ENCODE data around the gene SLC25A22. TPM values are rescaled to one million over a fixed set of nuclear protein-coding genes. Genes with fewer than 3 reads are reported as not detected.

Gene SLC25A22
- total RNA-seq, 2 donors from 2014 or later, result 10.7 to 16.9 TPM

GRCh38 chr11:742571-743201, 55.4 kb downstream of the SLC25A22 start:
- peaks cover 4 to 9% of the 10 kb centered on the region in 2 donors for H3K4me1 ChIP-seq (ENCODE audit: control insufficient read depth in 1 of 2, low read depth in 2 of 2)
- H3K27me3 ChIP-seq (replicated peaks; ENCODE audit: insufficient read depth), result no peaks in the 10 kb centered on the region
- no peaks in the 10 kb centered on the region for H3K36me3 ChIP-seq
- no peak overlapping the region for H3K27ac ChIP-seq
- TF ChIP-seq CTCF (IDR thresholded peaks at IDR 0.05), result no peak
- no peaks in the 10 kb centered on the region for H3K9me3 ChIP-seq
- DNase-seq (ENCODE audit: low spot score) (no peak), ATAC-seq (ENCODE audit: insufficient number of reproducible peaks, low FRiP score, low read depth) (no peak)
- H3K4me3 ChIP-seq, result no peak overlapping the region

GRCh38 chr11:742156-742546, 55.9 kb downstream of the SLC25A22 start:
- no peak overlapping the region for H3K27ac ChIP-seq
- no peak for ATAC-seq (ENCODE audit: insufficient number of reproducible peaks, low FRiP score, low read depth)
- TF ChIP-seq CTCF (IDR thresholded peaks at IDR 0.05), result no peak
- no peaks in the 10 kb centered on the region for H3K27me3 ChIP-seq (replicated peaks; ENCODE audit: insufficient read depth)
- H3K9me3 ChIP-seq, result no peaks in the 10 kb centered on the region
- no peaks in the 10 kb centered on the region for H3K36me3 ChIP-seq
- no peak overlapping the region for H3K4me3 ChIP-seq
- DNase-seq (ENCODE audit: low spot score), result no peak
- peaks cover 4 to 8% of the 10 kb centered on the region in 2 donors for H3K4me1 ChIP-seq (ENCODE audit: control insufficient read depth in 1 of 2, low read depth in 2 of 2)

Other genes with a start within 250 kb of the SLC25A22 start
- 1 to 10 TPM; 1.1 to 2.7 TPM for gene LMNTD2, start 237.5 kb downstream of the SLC25A22 start, total RNA-seq
- gene RASSF7, start 237.3 kb downstream of the SLC25A22 start, total RNA-seq, result 10 to 100 TPM in 1 of 2 donors, 1 to 10 TPM in 1; 7.3 to 20.6 TPM
- 10 to 100 TPM; 31.3 to 39.6 TPM for gene PHRF1, start 221.8 kb downstream of the SLC25A22 start, total RNA-seq
- 10 to 100 TPM; 33.8 to 45.4 TPM for gene IRF7, start 182.3 kb downstream of the SLC25A22 start, total RNA-seq
- not detected for gene CDHR5, start 173.3 kb downstream of the SLC25A22 start, total RNA-seq
- gene SCT, start 171.1 kb downstream of the SLC25A22 start, total RNA-seq, result not detected
- under 1 TPM in 1 of 2 donors, not detected in 1; 0.27 TPM for gene DRD4, start 161.0 kb downstream of the SLC25A22 start, total RNA-seq
- 10 to 100 TPM; 22.1 to 67.0 TPM for gene DEAF1, start 103.1 kb downstream of the SLC25A22 start, total RNA-seq
- gene TMEM80, start 102.5 kb downstream of the SLC25A22 start, total RNA-seq, result 10 to 100 TPM; 22.4 to 22.5 TPM
- gene EPS8L2, start 92.0 kb downstream of the SLC25A22 start, total RNA-seq, result 10 to 100 TPM; 39.6 to 75.9 TPM
- gene TALDO1, start 50.8 kb downstream of the SLC25A22 start, total RNA-seq, result 100 to 1,000 TPM; 132 to 232 TPM
- 10 to 100 TPM; 32.5 to 48.7 TPM for gene GATD1, start 20.8 kb downstream of the SLC25A22 start, total RNA-seq
- gene CEND1, start 8.2 kb downstream of the SLC25A22 start, total RNA-seq, result not detected
- 10 to 100 TPM; 10.9 to 52.0 TPM for gene PIDD1, start 7.0 kb upstream of the SLC25A22 start, total RNA-seq
- 100 to 1,000 TPM; 170 to 221 TPM for gene RPLP2, start 11.7 kb upstream of the SLC25A22 start, total RNA-seq
- gene PNPLA2, start 20.6 kb upstream of the SLC25A22 start, total RNA-seq, result 100 to 1,000 TPM; 105 to 115 TPM
- 10 to 100 TPM in 1 of 2 donors, 1 to 10 TPM in 1; 9.6 to 11.6 TPM for gene CRACR2B, start 29.6 kb upstream of the SLC25A22 start, total RNA-seq
- gene CD151, start 34.7 kb upstream of the SLC25A22 start, total RNA-seq, result 1,000 to 10,000 TPM in 1 of 2 donors, 100 to 1,000 TPM in 1; 532 to 1,455 TPM
- 10 to 100 TPM; 20.8 to 63.0 TPM for gene POLR2L, start 44.2 kb upstream of the SLC25A22 start, total RNA-seq
- 100 to 1,000 TPM in 1 of 2 donors, 10 to 100 TPM in 1; 55.5 to 107 TPM for gene TSPAN4, start 44.6 kb upstream of the SLC25A22 start, total RNA-seq
- gene CHID1, start 112.5 kb upstream of the SLC25A22 start, total RNA-seq, result 100 to 1,000 TPM in 1 of 2 donors, 10 to 100 TPM in 1; 61.2 to 195 TPM
- gene AP2A2, start 127.6 kb upstream of the SLC25A22 start, total RNA-seq, result 100 to 1,000 TPM in 1 of 2 donors, 10 to 100 TPM in 1; 99.0 to 109 TPM
- 10 to 100 TPM in 1 of 2 donors, not detected in 1; 13.1 TPM for gene MUC6, start 238.4 kb upstream of the SLC25A22 start, total RNA-seq

All from thoracic aorta (tissue), 2 donors.